ENCODE measurements around the gene NOTCH1.

DNA sequence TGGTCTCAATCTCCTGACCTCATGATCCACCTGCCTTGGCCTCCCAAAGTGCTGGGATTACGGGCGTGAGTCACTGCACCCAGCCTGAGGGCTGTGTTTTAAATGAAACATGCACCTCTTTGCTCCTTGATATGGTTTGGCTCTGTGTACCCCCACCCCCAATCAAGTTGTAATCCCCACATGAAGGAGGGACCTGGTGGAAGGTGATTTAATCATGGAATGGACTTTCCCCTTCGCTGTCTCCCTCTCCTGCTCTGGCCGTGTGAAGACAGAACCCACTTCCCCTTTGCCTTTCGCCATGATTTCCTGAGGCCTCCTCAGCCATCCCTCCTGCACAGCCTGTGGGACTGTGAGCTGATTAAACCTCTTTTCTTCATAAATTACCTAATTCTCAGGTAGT is 12.5 kb upstream of the NOTCH1 start:
- TF ChIP-seq EZH2 (IDR thresholded peaks at IDR 0.05) (no peak), POLR2AphosphoS5 (IDR thresholded peaks at IDR 0.05; ENCODE audit: borderline replicate concordance, low read depth, low read length) (no peak), FOXP2 (optimal IDR thresholded peaks at IDR 0.05; ENCODE audit: control extremely low read depth, extremely low read length, insufficient read depth) (no peak)

All from SK-N-MC (cell line).